ENCODE results near the gene SERPINH1. TPM values are rescaled to one million over a fixed set of nuclear protein-coding genes. Genes with fewer than 3 reads are reported as not detected.
A peak's percentile ranks its signal among the peaks of the same experiment; 100 is the strongest.

SERPINH1 gene
- total RNA-seq, 1 donor from 2014 or later: 4.5 TPM

GRCh38 chr11:75558939-75559843 lies 2.9 kb upstream of the SERPINH1 start:
- ChIA-PET CTCF (no interaction called here), POLR2A (interaction anchor here (0.7 kb wide), 1 partner anchor 19 kb away, joined by 4 read pairs; no protein-coding TSS in a partner anchor)
- no peak overlapping the region for H3K4me3 Mint-ChIP-seq
- intact Hi-C loops (cut with micrococcal nuclease): no loop called here
- H3K9me3 Mint-ChIP-seq: no peaks in the 10 kb centered on the region
- no peak overlapping the region for H3K27ac Mint-ChIP-seq
- TF ChIP-seq CTCF (IDR thresholded peaks at IDR 0.05): no peak
- peaks cover 3% of the 10 kb centered on the region for H3K36me3 Mint-ChIP-seq (ENCODE audit: low read depth)
- H3K4me1 Mint-ChIP-seq: peaks cover 20% of the 10 kb centered on the region
- DNase-seq: no peak
- H3K27me3 Mint-ChIP-seq: peaks cover 2% of the 10 kb centered on the region
- no peak for ATAC-seq (ENCODE audit: low read depth)

- intact Hi-C loops (cut with micrococcal nuclease): no loop called here
Measured at GRCh38 chr11:75560644-75561043, 1.4 kb upstream of the SERPINH1 start.

GRCh38 chr11:75561426-75562047 lies 516 bp upstream of the SERPINH1 start:
- CTCF ChIA-PET: interaction anchor here (1.4 kb wide), 1 partner anchor 14 kb away, joined by 4 read pairs; no protein-coding TSS in a partner anchor
- intact Hi-C loops (cut with micrococcal nuclease): loop anchor here (1.0 kb wide), 1 partner anchor 15 kb away; no protein-coding TSS in a partner anchor
- no peak for TF ChIP-seq CTCF (IDR thresholded peaks at IDR 0.05)
- Mint-ChIP-seq H3K36me3 (ENCODE audit: low read depth) (peaks cover 3% of the 10 kb centered on the region), H3K4me3 (peak overlapping the region; percentile 93), H3K27ac (peak overlapping the region; percentile 37), H3K4me1 (peaks cover 20% of the 10 kb centered on the region), H3K27me3 (peaks cover 2% of the 10 kb centered on the region), H3K9me3 (no peaks in the 10 kb centered on the region)
- ATAC-seq (ENCODE audit: low read depth) (no peak), DNase-seq (no peak)
- POLR2A ChIA-PET: interaction anchor here (0.7 to 3.4 kb wide), 6 partner anchors 9 to 129 kb away, joined by 3 to 16 read pairs (median 6); no protein-coding TSS in a partner anchor

More at GRCh38 chr11:75560644-75561043, 1.4 kb upstream of the SERPINH1 start:
- peaks cover 3% of the 10 kb centered on the region for H3K36me3 Mint-ChIP-seq (ENCODE audit: low read depth)
- CTCF ChIA-PET: no interaction called here
- TF ChIP-seq CTCF (IDR thresholded peaks at IDR 0.05): no peak
- peak overlapping the region; percentile 44 for H3K4me3 Mint-ChIP-seq
- DNase-seq (no peak), ATAC-seq (ENCODE audit: low read depth) (no peak)
- POLR2A ChIA-PET: interaction anchor here (0.7 to 3.4 kb wide), 2 partner anchors 22 to 128 kb away, joined by 6 to 16 read pairs; no protein-coding TSS in a partner anchor
- no peaks in the 10 kb centered on the region for H3K9me3 Mint-ChIP-seq
- peaks cover 20% of the 10 kb centered on the region for H3K4me1 Mint-ChIP-seq
- H3K27ac Mint-ChIP-seq: no peak overlapping the region
- H3K27me3 Mint-ChIP-seq: peaks cover 2% of the 10 kb centered on the region

- no peak for ATAC-seq (ENCODE audit: low read depth)
- no peak for DNase-seq
- peak overlapping the region; percentile 93 for H3K4me3 Mint-ChIP-seq
- peaks cover 20% of the 10 kb centered on the region for H3K4me1 Mint-ChIP-seq
- POLR2A ChIA-PET: interaction anchor here (1.0 to 3.4 kb wide), 6 partner anchors 10 to 26 kb away, joined by 3 to 16 read pairs (median 4); no protein-coding TSS in a partner anchor
- intact Hi-C loops (cut with micrococcal nuclease): loop anchor here (1.0 kb wide), 1 partner anchor 13 kb away; no protein-coding TSS in a partner anchor
- TF ChIP-seq CTCF (IDR thresholded peaks at IDR 0.05): no peak
- CTCF ChIA-PET: interaction anchor here (1.4 kb wide), 1 partner anchor 12 kb away, joined by 4 read pairs; no protein-coding TSS in a partner anchor
- H3K27ac Mint-ChIP-seq: peak overlapping the region; percentile 27
- no peaks in the 10 kb centered on the region for H3K9me3 Mint-ChIP-seq
- peaks cover 2% of the 10 kb centered on the region for H3K27me3 Mint-ChIP-seq
- peaks cover 3% of the 10 kb centered on the region for H3K36me3 Mint-ChIP-seq (ENCODE audit: low read depth)
Measured at GRCh38 chr11:75562836-75563484, 907 bp downstream of the SERPINH1 start.

All from activated B cell treated with CpG ODN at 0.5 μM for 24 hours (primary cell).